ENCODE data around the gene LRRK1.

- no peak for TF ChIP-seq USF2 (IDR thresholded peaks at IDR 0.05; ENCODE audit: low read depth, low read length)
- TF ChIP-seq SMC3 (IDR thresholded peaks at IDR 0.05; ENCODE audit: low read depth, low read length), result no peak
- no peak for TF ChIP-seq CTCF (conservative IDR thresholded peaks at IDR 0.05; ENCODE audit: low read depth, low read length)
- TF ChIP-seq RCOR1 (IDR thresholded peaks at IDR 0.05; ENCODE audit: insufficient replicate concordance, low read length), result no peak
- TF ChIP-seq MAFK (IDR thresholded peaks at IDR 0.05; ENCODE audit: low read depth, low read length), result no peak
- TF ChIP-seq POLR2A (IDR thresholded peaks at IDR 0.05; ENCODE audit: low read depth, low read length), result no peak
- TF ChIP-seq MXI1 (IDR thresholded peaks at IDR 0.05; ENCODE audit: borderline replicate concordance, low read depth, low read length), result no peak
- no peak for TF ChIP-seq MAZ (IDR thresholded peaks at IDR 0.05; ENCODE audit: borderline replicate concordance, low read depth, low read length)
- no peak for TF ChIP-seq CEBPB (IDR thresholded peaks at IDR 0.05; ENCODE audit: low read depth, low read length)
- no peak for TF ChIP-seq ELK1 (IDR thresholded peaks at IDR 0.05; ENCODE audit: borderline replicate concordance, low read depth, low read length)
- TF ChIP-seq BHLHE40 (IDR thresholded peaks at IDR 0.05; ENCODE audit: low read depth, low read length), result no peak
These were observed 189.3 kb downstream of the LRRK1 start for GRCh38 chr15:101108461-101108775.
